Measurements from ENCODE around the gene PTPRB. TPM values are rescaled to one million over a fixed set of nuclear protein-coding genes. Genes with fewer than 3 reads are reported as not detected.
A peak's percentile ranks its signal among the peaks of the same experiment; 100 is the strongest.

Gene PTPRB
- total and polyA plus RNA-seq, 3 donors from 2014 or later, result 5.3 to 10.9 (median 7.2) TPM

DNA sequence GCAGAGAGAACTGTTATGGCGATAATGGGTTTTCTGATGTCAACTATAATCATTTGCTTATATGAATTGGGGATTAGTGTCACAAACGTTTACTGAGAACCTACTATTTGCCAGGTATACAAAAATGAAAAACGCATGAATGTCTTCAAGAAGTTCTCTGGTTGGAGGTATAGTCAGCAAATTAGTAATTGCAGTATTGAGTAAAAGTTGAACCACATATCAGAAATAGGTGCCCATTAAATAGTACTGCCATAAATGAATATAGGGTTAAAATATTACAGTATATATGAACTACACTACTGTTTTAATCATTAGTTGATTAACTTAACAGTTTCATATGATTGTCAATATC is 60.0 kb downstream of the PTPRB start:
- 12 to 14% methylated on average over 3 of the region's 3 CpGs for WGBS, 2 donors
- Histone ChIP-seq H3K27ac (no peak overlapping the region), H3K4me1 (no peaks in the 10 kb centered on the region), H3K4me3 (no peak overlapping the region), H3K36me3 (ENCODE audit: low read depth, missing control alignments) (no peaks in the 10 kb centered on the region), H3K9me3 (no peaks in the 10 kb centered on the region), H3K27me3 (no peaks in the 10 kb centered on the region)
- no peak for DNase-seq
- intact Hi-C loops (cut with DNase I; ENCODE audit: low total_unique reads), result loop anchor here (10.0 kb wide), 1 partner anchor 672 kb away; no protein-coding TSS in a partner anchor
- TF ChIP-seq, protein P1, sequence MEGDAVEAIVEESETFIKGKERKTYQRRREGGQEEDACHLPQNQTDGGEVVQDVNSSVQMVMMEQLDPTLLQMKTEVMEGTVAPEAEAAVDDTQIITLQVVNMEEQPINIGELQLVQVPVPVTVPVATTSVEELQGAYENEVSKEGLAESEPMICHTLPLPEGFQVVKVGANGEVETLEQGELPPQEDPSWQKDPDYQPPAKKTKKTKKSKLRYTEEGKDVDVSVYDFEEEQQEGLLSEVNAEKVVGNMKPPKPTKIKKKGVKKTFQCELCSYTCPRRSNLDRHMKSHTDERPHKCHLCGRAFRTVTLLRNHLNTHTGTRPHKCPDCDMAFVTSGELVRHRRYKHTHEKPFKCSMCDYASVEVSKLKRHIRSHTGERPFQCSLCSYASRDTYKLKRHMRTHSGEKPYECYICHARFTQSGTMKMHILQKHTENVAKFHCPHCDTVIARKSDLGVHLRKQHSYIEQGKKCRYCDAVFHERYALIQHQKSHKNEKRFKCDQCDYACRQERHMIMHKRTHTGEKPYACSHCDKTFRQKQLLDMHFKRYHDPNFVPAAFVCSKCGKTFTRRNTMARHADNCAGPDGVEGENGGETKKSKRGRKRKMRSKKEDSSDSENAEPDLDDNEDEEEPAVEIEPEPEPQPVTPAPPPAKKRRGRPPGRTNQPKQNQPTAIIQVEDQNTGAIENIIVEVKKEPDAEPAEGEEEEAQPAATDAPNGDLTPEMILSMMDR (IDR thresholded peaks at IDR 0.05), result no peak
- TF ChIP-seq POLR2A (IDR thresholded peaks at IDR 0.05), result no peak

DNA sequence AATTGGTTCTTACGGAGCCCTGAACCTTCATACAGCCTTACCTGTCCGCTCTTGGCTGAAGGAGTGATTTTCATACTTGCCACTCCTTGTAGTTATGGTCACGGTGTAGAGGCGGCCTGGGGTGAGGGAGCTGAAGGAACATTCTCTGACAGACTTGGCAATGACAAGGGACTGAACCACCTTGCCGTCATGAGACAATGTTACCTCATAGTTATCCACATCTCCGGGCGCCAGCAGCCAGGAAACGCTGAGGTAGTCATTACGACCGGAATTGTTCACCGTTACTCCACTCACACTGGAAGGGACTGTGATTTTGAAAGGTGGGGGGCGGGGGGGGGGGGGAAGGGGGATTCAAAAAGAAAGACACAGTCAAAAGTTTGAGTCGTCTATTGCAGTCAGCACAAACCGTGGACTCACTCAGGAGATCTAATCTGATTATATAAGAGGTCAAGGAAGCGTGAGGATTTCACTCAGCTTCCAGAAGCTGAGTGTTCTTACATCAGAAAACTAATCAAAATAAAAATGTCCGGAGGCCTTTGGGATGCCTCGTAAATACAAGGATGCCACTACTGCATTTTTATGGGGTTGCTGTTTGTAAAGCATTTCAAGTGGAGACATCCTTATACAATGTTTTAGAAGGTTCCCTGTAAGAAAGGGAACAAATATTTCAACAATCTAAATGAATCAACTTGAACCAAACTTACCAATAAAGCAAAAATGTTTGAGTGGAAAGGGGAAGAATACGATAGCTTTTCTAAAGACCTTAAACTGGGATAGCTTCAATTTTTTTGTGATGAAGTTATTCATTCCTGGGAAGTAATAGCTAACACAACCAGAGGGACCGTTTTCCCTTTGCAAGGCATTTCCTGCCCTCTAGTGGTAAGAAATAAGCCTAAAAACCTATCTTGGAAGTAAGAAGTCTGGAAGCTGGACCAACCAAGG is 60.6 kb downstream of the PTPRB start:
- no peak overlapping the region for H3K27ac ChIP-seq

DNA sequence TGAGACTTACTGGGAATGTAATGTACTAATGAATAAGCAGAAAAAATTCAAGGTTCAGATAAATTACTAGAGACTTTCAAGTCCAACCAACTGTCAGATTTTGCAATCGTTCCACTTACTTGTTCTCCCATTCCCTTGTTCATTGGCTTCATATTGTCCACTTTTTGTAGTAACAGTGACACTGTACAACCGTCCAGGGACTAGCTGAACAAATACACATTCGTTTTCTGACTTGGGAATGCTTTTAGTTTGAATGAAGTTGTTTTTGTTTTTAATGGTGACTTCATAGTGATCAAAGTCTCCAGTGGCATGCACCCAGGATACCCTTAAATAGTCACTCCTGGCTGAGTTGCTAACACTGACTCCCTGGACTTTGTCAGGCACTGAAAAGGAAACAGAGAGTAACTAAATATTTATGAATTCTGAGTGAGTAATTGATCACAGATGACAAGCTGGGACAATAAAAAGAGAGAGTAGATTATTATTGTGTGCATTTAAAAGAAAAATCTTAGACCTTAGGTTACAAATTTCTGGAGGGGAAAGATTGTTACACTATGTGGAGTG is 65.4 kb downstream of the PTPRB start:
- TF ChIP-seq, protein P1 (IDR thresholded peaks at IDR 0.05), result no peak
- TF ChIP-seq POLR2A (IDR thresholded peaks at IDR 0.05), result no peak
- Histone ChIP-seq H3K4me3 (no peak overlapping the region), H3K36me3 (ENCODE audit: low read depth, missing control alignments) (no peaks in the 10 kb centered on the region), H3K27ac (no peak overlapping the region), H3K9me3 (no peaks in the 10 kb centered on the region), H3K4me1 (no peaks in the 10 kb centered on the region), H3K27me3 (no peaks in the 10 kb centered on the region)
- WGBS, 2 donors, result 43 to 52% methylated on average over 3 of the region's 3 CpGs
- intact Hi-C loops (cut with DNase I; ENCODE audit: low total_unique reads), result loop anchor here (10.0 kb wide), 1 partner anchor 667 kb away; no protein-coding TSS in a partner anchor
- no peak for DNase-seq

More for the DNA sequence above, 60.6 kb downstream of the PTPRB start:
- Histone ChIP-seq H3K4me3 (no peak overlapping the region), H3K36me3 (ENCODE audit: low read depth, missing control alignments) (no peaks in the 10 kb centered on the region), H3K27me3 (no peaks in the 10 kb centered on the region), H3K4me1 (no peaks in the 10 kb centered on the region), H3K9me3 (no peaks in the 10 kb centered on the region)
- 45 to 47% methylated on average over 16 to 19 of the region's 19 CpGs for WGBS, 2 donors
- TF ChIP-seq POLR2A (IDR thresholded peaks at IDR 0.05), result no peak
- TF ChIP-seq, protein P1 (IDR thresholded peaks at IDR 0.05), result peak; percentile 71 to 80 (median 79)
- DNase-seq, result peak; percentile 20
- intact Hi-C loops (cut with DNase I; ENCODE audit: low total_unique reads), result loop anchor here (10.0 kb wide), 1 partner anchor 672 kb away; no protein-coding TSS in a partner anchor

DNA sequence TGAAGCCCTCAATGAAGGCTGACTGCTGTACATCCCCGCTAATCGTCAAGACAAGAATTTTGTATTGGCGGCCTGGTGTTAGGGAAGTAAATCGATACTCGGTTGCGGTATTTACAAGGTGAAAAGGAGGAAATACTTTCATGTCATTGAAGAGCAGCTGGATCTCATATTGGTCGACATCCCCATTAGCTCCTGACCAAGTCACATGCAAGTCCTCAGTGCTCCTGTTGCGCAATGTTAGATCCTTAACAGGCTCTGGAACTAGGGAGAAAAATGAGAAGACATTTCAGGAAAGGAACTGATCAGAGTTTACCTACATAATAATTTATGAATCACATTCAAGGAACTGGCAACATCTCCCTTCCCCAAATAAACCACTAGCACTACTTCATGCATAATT is 66.2 kb downstream of the PTPRB start:
- H3K27me3 ChIP-seq, result no peaks in the 10 kb centered on the region
- TF ChIP-seq, protein P1 (IDR thresholded peaks at IDR 0.05), result no peak
- TF ChIP-seq POLR2A (IDR thresholded peaks at IDR 0.05), result no peak
- WGBS, 2 donors, result 94 to 96% methylated on average over 8 of the region's 8 CpGs
- intact Hi-C loops (cut with DNase I; ENCODE audit: low total_unique reads), result loop anchor here (10.0 kb wide), 1 partner anchor 666 kb away; no protein-coding TSS in a partner anchor
- H3K4me3 ChIP-seq, result no peak overlapping the region
- H3K27ac ChIP-seq, result no peak overlapping the region
- no peaks in the 10 kb centered on the region for H3K4me1 ChIP-seq
- H3K9me3 ChIP-seq, result no peaks in the 10 kb centered on the region
- no peak for DNase-seq
- H3K36me3 ChIP-seq (ENCODE audit: low read depth, missing control alignments), result no peaks in the 10 kb centered on the region

Measured in testis (tissue), 3 donors.